NT2/D1 (cell line): ENCODE measurements around the gene AZIN2.

Source experiments
- DNase-seq: peaks from one replicate; pipeline ENCODE4 v3.0.0-alpha.2; 2011; ENCODE audit warnings: low read depth, low spot score
- H3K27me3 ChIP-seq: 2 replicates; pipeline ENCODE4 v1.6.0; 2011; ENCODE audit warnings: mild to moderate bottlenecking; ENCODE audit not compliant: insufficient read length, insufficient read depth
- H3K36me3 ChIP-seq: 2 replicates; pipeline ENCODE4 v1.6.1; 2011; ENCODE audit warnings: mild to moderate bottlenecking, low read length, mixed read lengths; ENCODE audit not compliant: insufficient read depth, insufficient read length
- H3K4me1 ChIP-seq: 2 replicates; pipeline ENCODE4 v1.5.1; 2011; ENCODE audit not compliant: insufficient read depth, insufficient read length
- H3K4me3 ChIP-seq: 2 replicates; pipeline ENCODE4 v1.5.1; 2011; ENCODE audit warnings: low read depth; ENCODE audit not compliant: insufficient read length
- H3K9ac ChIP-seq: 2 replicates; pipeline ENCODE4 v1.6.0; 2011; ENCODE audit warnings: low read depth; ENCODE audit not compliant: insufficient read length
- H3K9me3 ChIP-seq: 2 replicates; pipeline ENCODE4 v1.5.1; 2011; ENCODE audit warnings: mild to moderate bottlenecking, low read length; ENCODE audit not compliant: insufficient read depth
- SUZ12 ChIP-seq: IDR thresholded peaks from 2 replicates; pipeline ENCODE4 v1.6.1; 2011; ENCODE audit not compliant: insufficient read length, insufficient read depth; ENCODE audit errors: extremely low read depth
- YY1 ChIP-seq: IDR thresholded peaks from 2 replicates; pipeline ENCODE4 v1.6.1; 2011; ENCODE audit not compliant: insufficient read length, insufficient read depth
- ZNF274 ChIP-seq: IDR thresholded peaks from 2 replicates; pipeline ENCODE4 v1.6.1; 2011; ENCODE audit warnings: mild to moderate bottlenecking, low read depth, low read length

Gene AZIN2

DNA sequence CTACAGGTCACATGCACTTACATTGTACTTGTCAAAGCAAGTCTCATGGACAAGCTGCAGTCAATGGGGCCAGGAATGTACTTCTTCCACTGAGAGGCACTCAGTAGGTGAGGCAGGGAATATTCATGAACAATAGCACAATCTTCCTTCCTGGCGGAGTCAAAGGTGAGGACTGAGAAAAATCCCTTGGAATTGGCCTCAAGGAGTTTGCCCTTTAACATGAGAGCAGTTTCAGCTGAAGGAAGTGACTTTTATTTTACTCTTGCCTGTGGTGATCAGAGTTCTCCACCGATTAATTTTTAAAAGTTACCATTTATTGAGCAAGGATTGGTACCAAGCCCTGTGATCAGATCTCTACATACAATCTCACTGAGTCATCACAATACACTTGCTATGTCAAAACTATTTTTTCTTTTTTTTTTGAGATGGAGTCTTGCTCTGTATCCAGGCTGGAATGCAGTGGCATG is 33.1 kb upstream of the AZIN2 start:
- Histone ChIP-seq H3K9me3 (peaks cover 18% of the 10 kb centered on the region; the same call in 1 of the 2 replicates), H3K4me1 (no peaks in the 10 kb centered on the region), H3K4me3 (no peak overlapping the region), H3K36me3 (no peaks in the 10 kb centered on the region), H3K9ac (no peak overlapping the region), H3K27me3 (no peaks in the 10 kb centered on the region)
- no peak for DNase-seq
- TF ChIP-seq SUZ12 (no peak), ZNF274 (no peak), YY1 (no peak)

GRCh38 chr1:33048426-33048825 is 32.5 kb upstream of the AZIN2 start:
- Histone ChIP-seq H3K9me3 (peaks cover 20% of the 10 kb centered on the region; the same call in 1 of the 2 replicates), H3K27me3 (no peaks in the 10 kb centered on the region), H3K4me3 (no peak overlapping the region), H3K36me3 (no peaks in the 10 kb centered on the region), H3K9ac (no peak overlapping the region), H3K4me1 (no peaks in the 10 kb centered on the region)
- no peak for DNase-seq
- no peak for TF ChIP-seq ZNF274
- no peak for TF ChIP-seq SUZ12
- no peak for TF ChIP-seq YY1

GRCh38 chr1:33049371-33049770 is 31.6 kb upstream of the AZIN2 start:
- H3K27me3 ChIP-seq = no peaks in the 10 kb centered on the region
- no peak overlapping the region for H3K4me3 ChIP-seq
- H3K9me3 ChIP-seq = peaks cover 25% of the 10 kb centered on the region; the same call in 1 of the 2 replicates
- H3K9ac ChIP-seq = no peak overlapping the region
- no peaks in the 10 kb centered on the region for H3K4me1 ChIP-seq
- TF ChIP-seq YY1 = no peak
- TF ChIP-seq ZNF274 = no peak
- no peak for TF ChIP-seq SUZ12
- H3K36me3 ChIP-seq = no peaks in the 10 kb centered on the region
- no peak for DNase-seq

GRCh38 chr1:33050221-33051076 is 30.5 kb upstream of the AZIN2 start:
- Histone ChIP-seq H3K4me3 (no peak overlapping the region), H3K4me1 (no peaks in the 10 kb centered on the region), H3K9ac (no peak overlapping the region), H3K36me3 (no peaks in the 10 kb centered on the region), H3K9me3 (peaks cover 25% of the 10 kb centered on the region; the same call in 1 of the 2 replicates), H3K27me3 (no peaks in the 10 kb centered on the region)
- TF ChIP-seq ZNF274 (no peak), SUZ12 (no peak), YY1 (no peak)
- DNase-seq = no peak

- H3K36me3 ChIP-seq = no peaks in the 10 kb centered on the region
- H3K4me3 ChIP-seq = no peak overlapping the region
- H3K27me3 ChIP-seq = no peaks in the 10 kb centered on the region
- TF ChIP-seq SUZ12 (no peak), ZNF274 (no peak), YY1 (no peak)
- H3K9ac ChIP-seq = no peak overlapping the region
- H3K4me1 ChIP-seq = no peaks in the 10 kb centered on the region
- DNase-seq = peak; percentile 77
- H3K9me3 ChIP-seq = peaks cover 15% of the 10 kb centered on the region; the same call in 1 of the 2 replicates
Observed at GRCh38 chr1:33055210-33056008, 25.5 kb upstream of the AZIN2 start.

GRCh38 chr1:33056426-33056825 is 24.5 kb upstream of the AZIN2 start:
- no peak for DNase-seq
- Histone ChIP-seq H3K4me1 (no peaks in the 10 kb centered on the region), H3K36me3 (no peaks in the 10 kb centered on the region), H3K4me3 (no peak overlapping the region), H3K9me3 (peaks cover 18% of the 10 kb centered on the region), H3K27me3 (no peaks in the 10 kb centered on the region), H3K9ac (no peak overlapping the region)
- TF ChIP-seq ZNF274 (no peak), YY1 (no peak), SUZ12 (no peak)

DNA sequence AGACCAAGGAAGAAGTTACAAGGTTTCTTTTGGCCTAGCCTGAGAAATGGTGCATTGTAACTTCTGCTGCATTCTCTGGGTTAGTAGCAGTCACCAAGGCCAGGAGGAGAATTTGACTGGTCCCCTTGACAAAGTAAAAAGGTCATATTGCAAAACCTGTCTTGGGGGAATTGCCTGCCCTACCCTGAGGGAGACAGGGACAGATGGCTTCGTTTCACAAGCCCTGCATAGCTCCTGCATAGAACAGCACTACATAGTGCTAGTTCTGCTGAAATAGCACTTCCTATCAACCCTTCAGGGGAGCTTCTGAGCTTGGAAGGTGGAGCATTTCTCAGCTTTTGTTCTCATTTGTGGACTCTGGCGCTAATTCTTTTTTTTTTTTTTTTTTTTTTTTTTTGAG is 23.9 kb upstream of the AZIN2 start:
- H3K9me3 ChIP-seq = peaks cover 25% of the 10 kb centered on the region
- no peaks in the 10 kb centered on the region for H3K27me3 ChIP-seq
- no peaks in the 10 kb centered on the region for H3K4me1 ChIP-seq
- no peak overlapping the region for H3K9ac ChIP-seq
- H3K4me3 ChIP-seq = no peak overlapping the region
- H3K36me3 ChIP-seq = no peaks in the 10 kb centered on the region
- no peak for DNase-seq
- TF ChIP-seq YY1 = no peak
- no peak for TF ChIP-seq ZNF274
- TF ChIP-seq SUZ12 = no peak
